PC-3 (cell line): ENCODE data around the gene DVL3.

ENCODE experiments used
- EZH2 ChIP-seq: fragments of 300-600 bp; sonication (generic); IDR thresholded peaks from one replicate; pipeline ENCODE4 v1.6.1; 2017; ENCODE audit warnings: antibody characterized with exemption, mild to moderate bottlenecking, low read length; ENCODE audit not compliant: unreplicated experiment
- EZH2phosphoT487 ChIP-seq: fragments of 300-600 bp; sonication (generic); IDR thresholded peaks from 2 replicates; pipeline ENCODE4 v1.6.1; 2018; ENCODE audit warnings: mild to moderate bottlenecking, antibody characterized with exemption, low read length, borderline replicate concordance
- TF ChIP-seq, protein P1 (sequence below): fragments of 300-600 bp; sonication (generic); conservative IDR thresholded peaks from 2 replicates; pipeline ENCODE4 v1.5.1; 2017; ENCODE audit warnings: antibody characterized with exemption, low read depth, mild to moderate bottlenecking, low read length

DNA sequence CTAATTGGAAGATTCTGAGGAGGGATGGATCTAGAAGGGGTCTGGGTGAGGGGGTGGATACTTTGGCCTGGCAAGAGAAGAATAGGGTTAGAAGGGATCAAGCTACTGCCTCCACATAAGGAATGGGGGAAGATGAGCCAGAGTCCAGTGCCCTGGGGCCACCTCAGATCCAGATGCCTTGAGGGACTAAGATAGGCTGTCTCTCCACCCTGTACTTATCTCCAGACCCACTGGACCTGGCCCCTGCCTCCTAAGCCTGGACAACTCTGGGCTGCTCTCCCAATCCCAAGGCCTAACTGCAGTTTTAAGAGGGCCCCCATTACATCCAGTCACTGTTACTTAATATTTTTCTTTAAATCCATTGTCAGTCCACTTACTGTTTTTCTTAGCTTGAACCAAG lies 2.0 kb downstream of the DVL3 start:
- TF ChIP-seq, protein P1, sequence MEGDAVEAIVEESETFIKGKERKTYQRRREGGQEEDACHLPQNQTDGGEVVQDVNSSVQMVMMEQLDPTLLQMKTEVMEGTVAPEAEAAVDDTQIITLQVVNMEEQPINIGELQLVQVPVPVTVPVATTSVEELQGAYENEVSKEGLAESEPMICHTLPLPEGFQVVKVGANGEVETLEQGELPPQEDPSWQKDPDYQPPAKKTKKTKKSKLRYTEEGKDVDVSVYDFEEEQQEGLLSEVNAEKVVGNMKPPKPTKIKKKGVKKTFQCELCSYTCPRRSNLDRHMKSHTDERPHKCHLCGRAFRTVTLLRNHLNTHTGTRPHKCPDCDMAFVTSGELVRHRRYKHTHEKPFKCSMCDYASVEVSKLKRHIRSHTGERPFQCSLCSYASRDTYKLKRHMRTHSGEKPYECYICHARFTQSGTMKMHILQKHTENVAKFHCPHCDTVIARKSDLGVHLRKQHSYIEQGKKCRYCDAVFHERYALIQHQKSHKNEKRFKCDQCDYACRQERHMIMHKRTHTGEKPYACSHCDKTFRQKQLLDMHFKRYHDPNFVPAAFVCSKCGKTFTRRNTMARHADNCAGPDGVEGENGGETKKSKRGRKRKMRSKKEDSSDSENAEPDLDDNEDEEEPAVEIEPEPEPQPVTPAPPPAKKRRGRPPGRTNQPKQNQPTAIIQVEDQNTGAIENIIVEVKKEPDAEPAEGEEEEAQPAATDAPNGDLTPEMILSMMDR = no peak
- no peak for TF ChIP-seq EZH2
- TF ChIP-seq EZH2phosphoT487 = no peak
